ENCODE measurements around the gene NUB1. TPM values are rescaled to one million over a fixed set of nuclear protein-coding genes. Genes with fewer than 3 reads are reported as not detected.

The NUB1 gene
- total RNA-seq, 4 donors from 2014 or later = 16.8 to 46.7 (median 26.1) TPM

- 67 to 83% methylated on average over 2 to 3 of the region's 3 CpGs for WGBS, 2 donors
- Histone ChIP-seq H3K27me3 (peaks cover 0 to 60% (median 2%) of the 10 kb centered on the region in 4 donors), H3K36me3 (no peaks in the 10 kb centered on the region), H3K9me3 (peaks cover 0 to 6% (median 5%) of the 10 kb centered on the region in 3 donors), H3K4me1 (peaks cover 0 to 10% (median 4%) of the 10 kb centered on the region in 3 donors), H3K4me3 (no peak overlapping the region), H3K27ac (no peak overlapping the region)
- intact Hi-C loops (cut with DNase I) = no loop called here
- no peak for DNase-seq
- TF ChIP-seq CTCF (IDR thresholded peaks at IDR 0.05) (no peak), POLR2A (IDR thresholded peaks at IDR 0.05) (no peak)
Observed at GRCh38 chr7:151306860-151307259, 34.8 kb upstream of the NUB1 start.

- no peak for DNase-seq
- Histone ChIP-seq H3K4me1 (peaks cover 0 to 10% (median 4%) of the 10 kb centered on the region in 3 donors), H3K27ac (no peak overlapping the region), H3K9me3 (peaks cover 0 to 6% (median 5%) of the 10 kb centered on the region in 3 donors), H3K27me3 (peaks cover 0 to 53% (median 2%) of the 10 kb centered on the region in 4 donors), H3K36me3 (no peaks in the 10 kb centered on the region), H3K4me3 (no peak overlapping the region)
- intact Hi-C loops (cut with DNase I) = no loop called here
- TF ChIP-seq POLR2A (IDR thresholded peaks at IDR 0.05) (no peak), CTCF (IDR thresholded peaks at IDR 0.05) (no peak)
- WGBS, 2 donors = 71 to 100% methylated on average over 1 to 7 of the region's 7 CpGs
Observed at GRCh38 chr7:151307536-151307935, 34.1 kb upstream of the NUB1 start.

GRCh38 chr7:151308256-151308655 is 33.4 kb upstream of the NUB1 start:
- Histone ChIP-seq H3K4me1 (peaks cover 0 to 8% (median 4%) of the 10 kb centered on the region in 3 donors), H3K27ac (no peak overlapping the region)
- TF ChIP-seq CTCF (IDR thresholded peaks at IDR 0.05) = no peak
- no peak for TF ChIP-seq POLR2A (IDR thresholded peaks at IDR 0.05)

GRCh38 chr7:151308791-151309190 is 32.8 kb upstream of the NUB1 start:
- no peak overlapping the region for H3K27ac ChIP-seq
- no peak overlapping the region for H3K4me3 ChIP-seq
- H3K4me1 ChIP-seq = peaks cover under 1 to 5% (median 1%) of the 10 kb centered on the region in 3 donors
- no peaks in the 10 kb centered on the region for H3K36me3 ChIP-seq
- DNase-seq = no peak
- H3K27me3 ChIP-seq = peaks cover 0 to 40% (median under 1%) of the 10 kb centered on the region in 4 donors
- TF ChIP-seq CTCF (IDR thresholded peaks at IDR 0.05) = no peak
- TF ChIP-seq POLR2A (IDR thresholded peaks at IDR 0.05) = no peak
- WGBS, 2 donors = 79 to 84% methylated on average over 5 to 8 of the region's 8 CpGs
- H3K9me3 ChIP-seq = peaks cover 0 to 6% (median 5%) of the 10 kb centered on the region in 3 donors
- intact Hi-C loops (cut with DNase I) = no loop called here

More at GRCh38 chr7:151308256-151308655, 33.4 kb upstream of the NUB1 start:
- no peaks in the 10 kb centered on the region for H3K36me3 ChIP-seq
- H3K9me3 ChIP-seq = peaks cover 0 to 6% (median 5%) of the 10 kb centered on the region in 3 donors
- intact Hi-C loops (cut with DNase I) = no loop called here
- no peak for DNase-seq
- H3K27me3 ChIP-seq = peaks cover 0 to 46% (median 2%) of the 10 kb centered on the region in 4 donors
- no peak overlapping the region for H3K4me3 ChIP-seq
- WGBS, 2 donors = 84 to 91% methylated on average over 5 of the region's 6 CpGs

GRCh38 chr7:151309311-151309710 is 32.3 kb upstream of the NUB1 start:
- 45 to 52% methylated on average over 3 to 4 of the region's 4 CpGs for WGBS, 2 donors
- DNase-seq = no peak

More at GRCh38 chr7:151309311-151309710, 32.3 kb upstream of the NUB1 start:
- TF ChIP-seq CTCF (IDR thresholded peaks at IDR 0.05) (no peak), POLR2A (IDR thresholded peaks at IDR 0.05) (no peak)
- peaks cover 3 to 8% (median 3%) of the 10 kb centered on the region in 3 donors for H3K4me1 ChIP-seq
- no peaks in the 10 kb centered on the region for H3K36me3 ChIP-seq
- no peak overlapping the region for H3K27ac ChIP-seq
- intact Hi-C loops (cut with DNase I) = no loop called here
- H3K9me3 ChIP-seq = peaks cover 0 to 6% (median 5%) of the 10 kb centered on the region in 3 donors
- no peak overlapping the region for H3K4me3 ChIP-seq
- peaks cover 0 to 35% (median 0%) of the 10 kb centered on the region in 4 donors for H3K27me3 ChIP-seq
